ENCODE results near the gene ACADS. TPM values are rescaled to one million over a fixed set of nuclear protein-coding genes. Genes with fewer than 3 reads are reported as not detected.

The ACADS gene
- total and polyA plus RNA-seq, 8 donors = 15.2 to 59.2 (median 20.9) TPM

DNA sequence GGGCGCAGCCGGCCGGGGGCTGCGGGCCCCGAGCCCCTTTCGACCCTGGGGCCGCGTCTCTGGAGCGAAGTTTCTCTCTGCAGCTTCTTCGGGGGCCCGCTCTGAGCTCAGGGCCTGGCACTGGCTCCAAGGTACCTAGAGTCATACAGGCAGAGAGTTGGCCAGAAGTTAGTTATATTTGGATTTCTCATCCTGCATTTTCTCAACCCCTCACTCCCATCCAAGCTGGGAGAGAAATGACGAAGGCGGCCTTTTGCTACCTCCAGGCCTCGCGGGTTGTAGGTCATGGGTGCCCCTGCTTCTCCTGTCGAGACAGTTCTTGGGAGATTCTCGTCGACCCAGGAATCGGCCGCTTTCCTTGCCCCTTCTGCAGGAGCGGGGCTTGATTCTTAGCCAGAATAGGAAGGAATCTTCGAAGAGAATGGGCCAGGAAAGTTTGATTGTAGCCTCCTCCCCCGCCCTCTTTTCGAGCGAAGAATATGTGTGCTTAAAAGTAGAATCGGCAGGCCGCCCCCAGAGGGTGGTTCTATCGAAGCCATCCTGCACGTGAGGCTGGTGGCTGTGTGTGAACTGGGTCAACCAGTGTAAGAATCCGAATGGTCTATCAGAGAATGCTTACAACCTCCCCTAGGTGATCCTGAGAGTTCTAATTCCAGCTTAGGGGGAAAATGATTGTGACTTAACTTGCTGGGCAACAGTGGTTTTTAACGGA, 37.9 kb upstream of the ACADS start:
- intact Hi-C loops (cut with DNase I) = no loop called here
- no peak for DNase-seq
- WGBS, 2 donors = 1% methylated on average over 30 to 31 of the region's 31 CpGs
- TF ChIP-seq CTCF (IDR thresholded peaks at IDR 0.05) = no peak
- Histone ChIP-seq H3K27me3 (no peaks in the 10 kb centered on the region), H3K4me1 (peaks cover 11 to 33% (median 23%) of the 10 kb centered on the region in 3 donors), H3K36me3 (no peaks in the 10 kb centered on the region), H3K4me3 (peak overlapping the region; percentile 74 to 99 (median 96)), H3K27ac (peak overlapping the region; percentile 74 to 88 (median 86)), H3K9me3 (no peaks in the 10 kb centered on the region)
- no peak for FAIRE-seq
- no peak for ATAC-seq

GRCh38 chr12:120688527-120689071, 37.0 kb upstream of the ACADS start:
- ATAC-seq (peak in 1 of 4 donors; percentile 0), FAIRE-seq (no peak), DNase-seq (no peak)
- Histone ChIP-seq H3K27me3 (no peaks in the 10 kb centered on the region), H3K9me3 (no peaks in the 10 kb centered on the region), H3K27ac (peak overlapping the region in 3 of 4 donors; percentile 74 to 87 (median 86)), H3K4me3 (peak overlapping the region; percentile 74 to 99 (median 96)), H3K36me3 (no peaks in the 10 kb centered on the region), H3K4me1 (peaks cover 11 to 33% (median 24%) of the 10 kb centered on the region in 3 donors)
- WGBS, 2 donors = 6 to 8% methylated on average over 6 of the region's 6 CpGs
- intact Hi-C loops (cut with DNase I) = no loop called here
- TF ChIP-seq CTCF (IDR thresholded peaks at IDR 0.05) = no peak

DNA sequence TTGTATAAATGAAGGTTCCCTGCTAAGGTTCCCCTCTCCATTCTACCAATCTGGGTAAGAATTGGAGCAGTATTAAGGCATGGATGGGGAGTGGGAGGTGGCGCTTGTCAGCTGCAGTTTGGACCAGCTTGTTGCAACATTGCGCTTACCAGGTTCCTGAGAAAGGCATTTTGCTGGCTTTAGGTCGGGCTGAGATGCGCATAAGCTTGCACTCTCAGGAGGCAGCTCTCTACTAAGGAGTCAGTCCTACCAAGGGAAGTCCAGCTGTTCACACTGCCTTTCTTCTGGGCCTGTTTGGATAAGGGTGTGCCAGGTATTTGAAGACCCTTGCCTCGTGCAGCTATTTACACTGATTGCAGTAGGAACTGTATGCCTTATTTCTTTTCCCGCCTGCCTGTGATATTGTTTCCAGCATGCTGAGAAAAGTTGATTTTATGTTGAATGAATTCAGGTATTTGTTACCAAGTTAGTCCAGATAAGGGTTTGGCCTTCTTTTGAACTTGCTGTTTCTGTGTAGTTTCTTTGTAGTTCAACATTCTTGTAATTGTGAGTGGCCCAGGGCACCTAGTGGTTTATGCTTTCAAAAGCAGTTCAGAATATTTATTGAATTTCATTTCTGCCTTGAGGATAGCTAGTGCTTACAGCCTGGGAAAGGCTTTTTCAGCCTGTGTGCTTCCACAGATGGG, 36.1 kb upstream of the ACADS start:
- no peaks in the 10 kb centered on the region for H3K27me3 ChIP-seq
- peaks cover 11 to 33% (median 24%) of the 10 kb centered on the region in 3 donors for H3K4me1 ChIP-seq
- WGBS, 2 donors = 23 to 26% methylated on average over 6 of the region's 6 CpGs
- ATAC-seq = no peak
- no peak for DNase-seq
- peak overlapping the region in 2 of 4 donors; percentile 19 to 86 for H3K27ac ChIP-seq
- H3K9me3 ChIP-seq = no peaks in the 10 kb centered on the region
- no peak for FAIRE-seq
- no peak for TF ChIP-seq CTCF (IDR thresholded peaks at IDR 0.05)
- peak overlapping the region in 2 of 4 donors; percentile 74 to 99 for H3K4me3 ChIP-seq
- H3K36me3 ChIP-seq = peaks cover 0 to 5% (median under 1%) of the 10 kb centered on the region in 3 donors
- intact Hi-C loops (cut with DNase I) = no loop called here

GRCh38 chr12:120690083-120690450, 35.6 kb upstream of the ACADS start:
- Histone ChIP-seq H3K27ac (peak overlapping the region in 1 of 4 donors; percentile 19), H3K9me3 (no peaks in the 10 kb centered on the region), H3K27me3 (no peaks in the 10 kb centered on the region), H3K36me3 (peaks cover 0 to 11% (median 6%) of the 10 kb centered on the region in 3 donors), H3K4me1 (peaks cover 11 to 33% (median 24%) of the 10 kb centered on the region in 3 donors), H3K4me3 (peak overlapping the region in 1 of 4 donors; percentile 99)
- no peak for TF ChIP-seq CTCF (IDR thresholded peaks at IDR 0.05)
- DNase-seq (no peak), ATAC-seq (no peak), FAIRE-seq (no peak)
- 55 to 69% methylated on average over 2 of the region's 2 CpGs for WGBS, 2 donors
- intact Hi-C loops (cut with DNase I) = no loop called here

Data from pancreas (tissue), 10 donors.